GM12891 (cell line): ENCODE results near the gene P2RX4.
A peak's percentile ranks its signal among the peaks of the same experiment; 100 is the strongest.

Experiments used
- DNase-seq: peaks from one replicate; pipeline ENCODE4 v3.0.0; 2011; ENCODE audit warnings: low spot score; ENCODE audit not compliant: insufficient read length
- FAIRE-seq: peaks from 2 replicates; lab custom pipeline; 2011; peaks lifted over from hg19 to GRCh38; lab: Jason Lieb, UNC
- PAX5 ChIP-seq: IDR thresholded peaks from 2 replicates; pipeline ENCODE4 v1.6.1; 2011; ENCODE audit warnings: low read length, moderate library complexity, mild to moderate bottlenecking; ENCODE audit not compliant: insufficient read depth, severe bottlenecking
- POLR2A ChIP-seq: IDR thresholded peaks from 2 replicates; pipeline ENCODE4 v1.6.1; 2011; ENCODE audit warnings: low read depth, low read length, control low read depth
- POLR2AphosphoS5 ChIP-seq: IDR thresholded peaks from 2 replicates; pipeline ENCODE4 v1.6.1; 2011; ENCODE audit warnings: low read depth, low read length, control low read depth
- POU2F2 ChIP-seq: IDR thresholded peaks from 2 replicates; pipeline ENCODE4 v1.6.1; 2011; ENCODE audit warnings: low read depth, mild to moderate bottlenecking, control low read depth, low read length, moderate library complexity
- SPI1 ChIP-seq: IDR thresholded peaks from 2 replicates; pipeline ENCODE4 v1.6.1; 2011; ENCODE audit warnings: low read depth, low read length, control low read depth
- TAF1 ChIP-seq: IDR thresholded peaks from 2 replicates; pipeline ENCODE4 v1.6.1; 2011; ENCODE audit warnings: low read depth, low read length, control low read depth

P2RX4 gene

DNA sequence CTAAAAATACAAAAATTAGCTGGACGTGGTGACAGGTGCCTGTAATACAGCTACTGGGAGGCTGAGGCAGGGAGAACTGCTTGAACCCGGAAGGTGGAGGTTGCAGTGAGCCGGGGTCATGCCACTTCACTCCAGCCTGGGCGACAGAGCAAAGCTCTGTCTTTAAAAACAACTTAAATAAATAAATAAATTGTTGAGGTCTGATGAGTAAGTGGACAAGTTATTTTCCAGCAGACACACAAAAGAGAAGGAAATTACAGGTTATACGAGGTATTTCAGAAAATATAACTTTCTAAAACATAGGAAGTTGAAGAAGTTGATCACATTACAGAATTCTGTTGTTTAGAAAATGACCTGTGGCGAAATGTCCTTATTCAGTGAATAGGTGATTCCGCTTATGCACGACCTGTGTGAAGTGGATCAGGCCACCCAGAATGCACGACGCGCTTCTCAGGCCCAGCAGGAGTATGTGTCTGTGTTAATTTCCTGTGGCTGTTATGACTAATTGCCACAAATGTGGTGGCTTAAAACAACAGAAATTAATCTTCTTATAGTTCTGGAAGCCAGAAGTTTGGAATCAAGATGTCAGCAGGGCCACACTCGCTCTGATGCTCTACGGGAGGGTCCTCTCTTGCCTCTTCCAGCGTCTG is 39.2 kb upstream of the P2RX4 start:
- TF ChIP-seq POLR2A (no peak), PAX5 (no peak), SPI1 (no peak), POLR2AphosphoS5 (no peak), TAF1 (no peak), POU2F2 (no peak)
- DNase-seq (no peak), FAIRE-seq (no peak)

DNA sequence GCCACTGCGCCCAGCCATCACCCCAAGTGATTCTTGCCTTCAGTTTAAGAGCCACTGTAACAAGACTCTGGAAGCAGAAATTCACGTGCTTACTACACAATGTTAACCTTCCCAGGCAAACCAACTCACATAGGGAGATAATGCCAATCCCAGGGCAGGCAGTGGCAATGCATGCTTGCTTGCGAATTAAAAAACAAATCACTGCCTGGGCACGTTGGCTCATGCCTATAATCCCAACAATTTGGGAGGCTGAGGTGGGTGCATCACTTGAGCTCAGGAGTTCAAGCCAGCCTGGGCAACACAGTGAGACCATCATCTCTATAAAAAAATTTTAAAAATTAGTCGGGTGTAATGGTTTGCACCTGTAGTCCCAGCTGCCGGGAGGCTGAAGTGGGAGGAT is 37.8 kb upstream of the P2RX4 start:
- no peak for TF ChIP-seq POLR2A
- no peak for TF ChIP-seq SPI1
- no peak for TF ChIP-seq PAX5
- TF ChIP-seq TAF1: no peak
- no peak for TF ChIP-seq POU2F2
- no peak for TF ChIP-seq POLR2AphosphoS5
- FAIRE-seq: no peak
- DNase-seq: no peak

DNA sequence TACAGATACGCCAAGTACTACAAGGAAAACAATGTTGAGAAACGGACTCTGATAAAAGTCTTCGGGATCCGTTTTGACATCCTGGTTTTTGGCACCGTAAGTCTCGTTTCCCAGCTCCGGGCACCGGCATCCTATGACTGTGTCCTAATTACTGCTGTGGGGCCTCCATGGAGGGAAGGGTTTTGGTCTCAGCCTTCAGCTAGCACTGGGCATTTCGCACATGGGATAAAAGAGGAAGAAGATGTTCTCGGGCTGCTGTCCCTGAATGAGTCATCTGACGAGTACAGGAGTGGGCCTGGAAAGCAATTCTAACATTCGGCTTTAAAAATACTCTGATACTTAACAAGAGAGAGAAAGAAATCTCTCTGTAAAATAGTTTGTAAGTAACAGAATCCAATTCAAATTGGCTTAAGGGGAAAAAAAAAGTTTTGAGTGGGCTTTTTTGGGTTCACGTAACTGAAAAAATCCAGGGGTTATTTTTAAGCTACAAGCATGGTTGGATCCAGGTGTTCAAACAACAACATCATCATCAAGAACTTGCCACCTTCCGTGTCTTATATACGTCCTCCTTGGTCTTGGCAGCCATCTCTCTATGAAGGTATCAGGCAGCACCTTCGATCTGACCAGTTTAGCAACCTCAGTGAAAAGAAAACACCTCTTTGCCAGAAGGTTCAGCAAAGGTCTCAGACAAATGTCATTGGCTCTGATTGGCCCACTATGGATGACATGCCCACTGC is 34.4 kb upstream of the P2RX4 start:
- DNase-seq: peak; percentile 32
- TF ChIP-seq SPI1 (0 out of 2 replicates have a peak, but pooled peaks have one; percentile 32), PAX5 (no peak)
- no peak for FAIRE-seq

DNA sequence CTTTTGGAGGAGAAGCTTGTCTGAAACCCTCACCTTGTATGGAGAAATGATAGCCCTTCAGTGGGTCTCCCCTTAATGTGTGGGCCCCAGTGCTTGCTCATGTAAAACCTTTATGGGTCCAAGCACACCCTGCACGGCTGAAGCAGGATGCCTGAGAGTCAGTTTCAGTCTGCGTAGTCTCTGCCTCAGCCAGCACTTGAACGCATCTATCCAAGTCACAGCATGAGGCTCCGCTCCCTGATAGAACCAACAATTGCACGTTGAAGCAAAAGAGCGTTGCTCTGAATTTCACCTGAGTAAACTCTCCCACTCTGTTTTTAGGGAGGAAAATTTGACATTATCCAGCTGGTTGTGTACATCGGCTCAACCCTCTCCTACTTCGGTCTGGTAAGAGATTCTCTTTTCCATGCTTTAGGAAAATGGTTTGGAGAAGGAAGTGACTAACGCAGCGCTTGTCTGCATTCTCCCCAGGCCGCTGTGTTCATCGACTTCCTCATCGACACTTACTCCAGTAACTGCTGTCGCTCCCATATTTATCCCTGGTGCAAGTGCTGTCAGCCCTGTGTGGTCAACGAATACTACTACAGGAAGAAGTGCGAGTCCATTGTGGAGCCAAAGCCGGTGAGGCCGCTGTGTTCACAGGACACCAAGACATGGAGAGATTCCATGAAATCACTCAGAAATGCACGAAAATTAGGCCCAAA is 33.0 kb upstream of the P2RX4 start:
- no peak for TF ChIP-seq PAX5
- TF ChIP-seq POLR2AphosphoS5: no peak
- TF ChIP-seq POLR2A: no peak
- no peak for TF ChIP-seq POU2F2
- no peak for TF ChIP-seq SPI1
- TF ChIP-seq TAF1: no peak
- FAIRE-seq (no peak), DNase-seq (no peak)

DNA sequence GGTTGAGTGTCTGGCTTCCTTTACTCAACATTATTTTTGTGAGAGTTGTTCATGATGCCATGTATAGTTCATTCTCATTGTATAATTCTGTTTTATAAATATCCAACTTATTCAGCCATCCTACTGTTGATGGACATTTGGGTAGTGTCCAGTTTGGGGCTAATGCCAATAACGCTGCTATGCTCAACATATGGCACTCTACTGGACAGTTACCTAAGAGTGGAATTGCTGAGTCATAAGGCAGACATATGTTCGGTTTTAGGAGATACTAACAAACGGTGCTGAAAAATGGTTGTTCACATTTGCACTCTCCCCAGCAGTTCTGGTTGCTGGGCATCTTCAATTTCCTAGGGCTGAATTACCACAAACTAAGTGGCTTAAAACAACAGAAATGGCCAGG is 28.7 kb upstream of the P2RX4 start:
- DNase-seq: no peak
- no peak for FAIRE-seq
- TF ChIP-seq POLR2A (no peak), POLR2AphosphoS5 (no peak), TAF1 (no peak), SPI1 (no peak), PAX5 (no peak), POU2F2 (no peak)

DNA sequence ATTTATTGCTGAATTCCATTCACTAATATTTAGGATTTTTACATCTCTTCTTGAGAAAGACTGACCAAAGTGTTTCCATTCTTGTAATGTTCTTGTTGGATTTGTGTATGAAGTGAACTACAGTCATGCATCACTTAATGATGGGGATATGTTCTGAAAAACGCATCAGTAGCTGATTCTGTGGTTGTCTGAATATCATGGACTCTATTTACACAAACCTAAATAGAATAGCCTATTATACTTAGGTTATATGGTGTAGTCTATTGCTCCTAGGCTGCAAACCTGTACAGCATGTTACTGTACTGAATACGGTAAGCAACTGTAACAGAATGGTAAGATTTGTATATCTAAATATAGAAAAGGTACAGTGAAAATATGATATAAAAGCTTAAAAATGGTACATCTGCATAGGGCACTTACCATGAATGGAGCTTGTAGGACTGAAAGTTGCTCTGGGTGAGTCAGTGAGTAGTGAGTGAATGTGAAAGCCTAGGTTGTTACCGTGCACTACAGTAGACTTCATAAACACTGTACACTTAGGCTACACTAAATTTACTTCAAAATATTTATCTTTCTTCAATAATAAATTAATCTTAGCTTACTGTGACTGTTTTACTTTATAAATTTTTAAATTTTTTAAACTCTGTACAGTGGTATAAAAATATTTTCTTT is 27.6 kb upstream of the P2RX4 start:
- no peak for FAIRE-seq
- no peak for DNase-seq
- no peak for TF ChIP-seq TAF1
- TF ChIP-seq POLR2AphosphoS5: no peak
- TF ChIP-seq POLR2A: no peak

DNA sequence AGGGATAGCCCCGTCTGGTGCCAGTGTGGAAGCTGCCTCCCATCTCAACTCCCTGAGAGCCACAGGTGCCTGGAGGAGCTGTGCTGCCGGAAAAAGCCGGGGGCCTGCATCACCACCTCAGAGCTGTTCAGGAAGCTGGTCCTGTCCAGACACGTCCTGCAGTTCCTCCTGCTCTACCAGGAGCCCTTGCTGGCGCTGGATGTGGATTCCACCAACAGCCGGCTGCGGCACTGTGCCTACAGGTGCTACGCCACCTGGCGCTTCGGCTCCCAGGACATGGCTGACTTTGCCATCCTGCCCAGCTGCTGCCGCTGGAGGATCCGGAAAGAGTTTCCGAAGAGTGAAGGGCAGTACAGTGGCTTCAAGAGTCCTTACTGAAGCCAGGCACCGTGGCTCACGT is 25.5 kb upstream of the P2RX4 start:
- FAIRE-seq (no peak), DNase-seq (no peak)
- TF ChIP-seq SPI1: no peak
- no peak for TF ChIP-seq POLR2AphosphoS5
- no peak for TF ChIP-seq POU2F2
- no peak for TF ChIP-seq TAF1
- TF ChIP-seq PAX5: no peak
- no peak for TF ChIP-seq POLR2A

DNA sequence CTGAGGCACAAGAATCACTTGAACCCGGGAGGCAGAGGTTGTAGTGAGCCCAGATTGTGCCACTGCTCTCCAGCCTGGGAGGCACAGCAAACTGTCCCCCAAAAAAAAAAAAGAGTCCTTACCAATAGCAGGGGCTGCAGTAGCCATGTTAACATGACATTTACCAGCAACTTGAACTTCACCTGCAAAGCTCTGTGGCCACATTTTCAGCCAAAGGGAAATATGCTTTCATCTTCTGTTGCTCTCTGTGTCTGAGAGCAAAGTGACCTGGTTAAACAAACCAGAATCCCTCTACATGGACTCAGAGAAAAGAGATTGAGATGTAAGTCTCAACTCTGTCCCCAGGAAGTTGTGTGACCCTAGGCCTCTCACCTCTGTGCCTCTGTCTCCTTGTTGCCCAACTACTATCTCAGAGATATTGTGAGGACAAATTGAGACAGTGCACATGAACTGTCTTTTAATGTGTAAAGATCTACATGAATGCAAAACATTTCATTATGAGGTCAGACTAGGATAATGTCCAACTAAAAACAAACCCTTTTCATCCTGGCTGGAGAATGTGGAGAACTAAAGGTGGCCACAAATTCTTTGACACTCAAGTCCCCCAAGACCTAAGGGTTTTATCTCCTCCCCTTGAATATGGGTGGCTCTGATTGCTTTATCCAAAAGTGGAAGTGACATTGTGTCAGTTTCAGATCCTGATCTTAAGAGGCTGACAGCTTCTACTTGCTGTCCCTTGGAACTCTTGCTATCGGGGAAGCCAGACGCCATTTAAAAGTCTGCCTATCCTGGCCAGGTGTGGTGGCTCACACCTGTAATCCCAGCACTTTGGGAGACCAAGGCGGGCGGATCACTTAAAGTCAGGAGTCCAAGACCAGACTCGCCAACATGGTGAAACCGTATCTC is 24.7 kb upstream of the P2RX4 start:
- DNase-seq (no peak), FAIRE-seq (peak; percentile 20)
- TF ChIP-seq SPI1 (peak; percentile 78), TAF1 (no peak)

DNA sequence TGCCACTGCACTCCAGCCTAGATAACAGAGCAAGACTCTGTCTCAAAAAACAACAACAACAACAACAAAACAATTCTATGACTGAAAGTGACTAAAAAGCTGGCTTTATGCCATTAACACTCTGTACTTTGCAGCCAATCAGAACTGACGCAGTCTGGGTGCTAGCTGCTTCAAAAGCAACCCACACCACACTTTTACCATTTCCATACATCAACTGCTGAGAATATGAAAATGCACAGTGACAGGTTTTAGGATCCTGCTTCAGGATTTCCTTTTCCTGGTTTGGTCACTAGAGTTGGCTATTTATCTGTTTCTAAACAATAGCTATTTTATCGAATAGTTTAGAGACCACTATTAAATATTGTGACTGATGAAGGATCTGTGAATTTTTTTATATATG is 23.1 kb upstream of the P2RX4 start:
- FAIRE-seq (no peak), DNase-seq (no peak)
- TF ChIP-seq TAF1 (no peak), POLR2AphosphoS5 (no peak), POU2F2 (no peak), SPI1 (no peak), POLR2A (no peak)

DNA sequence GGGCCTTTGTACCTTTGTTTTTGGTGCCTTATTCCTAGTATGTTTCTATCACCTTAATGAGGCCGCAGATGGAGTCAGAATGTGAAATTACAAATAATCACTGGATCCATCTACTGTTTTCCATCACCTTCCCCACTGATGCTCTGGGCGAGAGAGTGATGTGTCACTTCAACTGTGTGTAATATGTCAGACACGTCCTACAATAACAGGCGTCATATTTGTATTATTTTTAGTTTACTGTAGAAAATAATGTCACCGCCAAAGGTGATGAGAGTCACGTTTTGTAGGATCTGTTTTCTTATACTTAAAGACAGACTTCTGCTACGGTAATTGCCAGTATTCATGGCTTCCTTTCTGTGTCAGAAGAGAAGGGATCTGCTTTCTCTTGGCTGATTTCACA is 22.4 kb upstream of the P2RX4 start:
- FAIRE-seq (no peak), DNase-seq (no peak)
- TF ChIP-seq TAF1 (no peak), POU2F2 (no peak), SPI1 (no peak), PAX5 (no peak), POLR2A (no peak), POLR2AphosphoS5 (no peak)
